Hepatic stellate cell (primary cell): ENCODE results near the gene RABGAP1.
A peak's percentile ranks its signal among the peaks of the same experiment; 100 is the strongest.

Experiments
- DNase-seq: peaks from one replicate; pipeline ENCODE4 v3.0.0; 2011; ENCODE audit warnings: low spot score

The RABGAP1 gene

GRCh38 chr9:122944960-122945888 lies 4.4 kb downstream of the RABGAP1 start:
- no peak for DNase-seq

DNA sequence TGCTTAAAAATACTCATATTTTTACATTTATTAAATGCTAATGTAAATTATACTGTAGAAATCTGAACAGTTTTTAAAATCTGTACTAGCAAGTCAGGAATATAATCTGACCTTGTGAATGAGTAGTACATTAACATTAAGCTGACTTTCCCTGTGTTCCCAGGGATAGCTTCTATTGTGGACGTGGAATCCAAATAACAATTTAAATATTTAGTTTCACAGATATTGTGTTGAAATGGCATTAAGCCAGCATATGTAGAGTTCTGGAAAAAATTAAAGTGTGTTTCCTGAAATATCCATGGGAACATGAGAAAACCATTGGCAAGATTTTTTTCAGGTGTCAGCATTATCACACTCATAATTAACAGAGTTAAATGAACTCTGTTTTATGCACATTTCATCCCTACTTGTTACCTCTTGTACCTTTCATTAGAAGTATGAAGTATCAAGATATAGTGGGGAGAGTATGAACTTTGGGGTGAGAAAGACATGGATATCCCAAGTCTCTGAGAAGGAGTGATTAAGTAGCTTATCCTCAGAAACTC lies 5.7 kb downstream of the RABGAP1 start:
- no peak for DNase-seq

- DNase-seq = no peak
Measured at GRCh38 chr9:122948313-122948712, 7.5 kb downstream of the RABGAP1 start.

- DNase-seq = no peak
Measured at GRCh38 chr9:122949696-122950095, 8.9 kb downstream of the RABGAP1 start.

GRCh38 chr9:122950263-122950662 lies 9.4 kb downstream of the RABGAP1 start:
- DNase-seq = no peak

GRCh38 chr9:122951056-122951455 lies 10.2 kb downstream of the RABGAP1 start:
- DNase-seq = no peak

DNA sequence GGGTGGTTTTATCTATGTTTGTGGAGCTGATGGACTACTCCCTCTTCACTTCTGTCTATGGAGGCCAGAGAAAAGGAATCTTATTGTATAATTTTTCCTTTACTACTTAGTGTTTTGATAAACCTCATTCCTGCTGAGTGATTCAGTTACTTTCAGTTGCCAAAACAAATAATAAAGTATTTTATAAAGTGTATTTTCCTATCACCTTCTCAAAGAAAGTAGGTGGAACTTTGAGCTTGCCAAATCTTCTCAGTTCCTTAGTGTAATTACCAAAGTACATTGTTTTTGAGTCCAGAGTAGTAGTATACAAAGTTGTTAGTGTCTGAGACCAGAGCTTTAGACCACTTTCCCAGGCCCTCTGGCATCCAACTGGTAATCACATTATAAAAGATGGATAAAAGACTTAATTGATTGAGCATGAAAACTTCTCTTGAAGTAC lies 13.5 kb downstream of the RABGAP1 start:
- peak; percentile 30 for DNase-seq

DNA sequence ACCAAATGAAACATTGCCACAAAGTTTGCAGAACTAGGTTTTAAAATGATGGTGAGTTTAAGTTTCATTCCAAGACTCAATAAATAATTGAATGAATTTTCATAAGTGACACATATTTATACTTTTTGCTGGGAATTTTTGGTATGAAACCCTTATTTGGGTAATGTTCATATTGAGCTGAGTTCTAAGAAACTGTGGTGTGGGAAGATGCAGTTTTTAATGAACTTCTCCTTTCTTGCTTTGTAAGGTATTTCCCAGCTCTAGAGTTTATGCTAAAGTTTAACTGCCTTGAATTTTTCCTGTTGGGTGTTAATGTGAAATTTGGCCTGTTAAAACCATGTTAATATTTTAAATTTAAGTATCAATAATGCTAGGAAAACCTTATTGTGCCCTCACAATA lies 15.1 kb downstream of the RABGAP1 start:
- DNase-seq = no peak

DNA sequence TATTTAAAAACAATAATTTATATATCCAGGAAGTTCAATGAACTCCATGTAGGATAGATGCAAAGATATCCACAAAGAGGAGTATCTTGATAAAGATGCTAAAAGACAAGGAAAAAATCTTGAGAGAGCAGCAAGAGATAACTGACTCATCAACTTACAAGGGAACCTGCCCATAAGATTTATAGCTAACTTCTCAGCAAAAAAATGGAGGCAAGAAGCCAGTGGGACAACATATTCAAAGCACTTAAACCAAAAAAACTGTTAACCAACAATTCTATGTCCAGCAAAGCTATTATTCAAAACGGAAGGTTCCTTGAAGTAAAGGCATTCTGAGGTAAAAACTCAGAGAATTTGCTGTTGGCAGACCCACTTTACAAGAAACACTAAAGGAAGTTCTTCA lies 20.3 kb downstream of the RABGAP1 start:
- no peak for DNase-seq

DNA sequence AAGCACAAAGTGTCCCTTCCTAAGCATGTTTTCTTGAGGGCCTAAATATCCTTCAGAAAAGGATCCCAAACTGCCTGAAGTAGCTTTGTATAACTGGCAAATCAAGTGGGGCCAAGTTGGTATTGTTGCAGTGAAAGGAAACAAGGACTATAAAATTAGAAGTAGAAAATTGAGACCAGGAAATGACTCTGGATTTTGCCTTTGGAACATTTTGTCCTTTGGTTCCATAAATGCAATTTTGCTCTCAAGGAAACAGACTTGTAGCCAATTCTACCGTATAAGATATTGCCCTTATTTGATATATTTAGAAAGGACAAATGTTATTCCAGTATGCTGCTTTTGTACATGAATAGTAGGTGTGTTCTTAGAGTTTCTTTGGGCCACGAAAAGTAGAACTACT lies 34.4 kb downstream of the RABGAP1 start:
- DNase-seq = no peak

DNA sequence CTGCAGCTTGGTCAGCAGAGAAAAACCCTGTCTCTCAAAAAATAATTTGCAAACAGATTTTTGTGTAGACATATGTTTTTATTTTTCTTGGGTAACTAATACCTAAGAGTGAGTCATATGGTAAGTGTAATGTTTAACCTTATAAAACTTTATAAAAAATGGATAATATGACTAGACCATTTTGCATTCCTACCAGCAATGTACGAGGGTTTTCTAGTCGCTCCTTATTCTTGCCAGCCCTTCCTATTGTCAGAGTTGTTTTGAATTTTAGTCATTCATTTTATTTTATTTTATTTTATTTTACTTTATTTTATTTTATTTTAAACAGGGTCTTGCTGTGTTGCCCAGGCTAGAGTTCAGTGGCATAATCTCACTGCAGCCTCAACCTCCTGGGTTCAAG lies 37.8 kb downstream of the RABGAP1 start:
- no peak for DNase-seq

DNA sequence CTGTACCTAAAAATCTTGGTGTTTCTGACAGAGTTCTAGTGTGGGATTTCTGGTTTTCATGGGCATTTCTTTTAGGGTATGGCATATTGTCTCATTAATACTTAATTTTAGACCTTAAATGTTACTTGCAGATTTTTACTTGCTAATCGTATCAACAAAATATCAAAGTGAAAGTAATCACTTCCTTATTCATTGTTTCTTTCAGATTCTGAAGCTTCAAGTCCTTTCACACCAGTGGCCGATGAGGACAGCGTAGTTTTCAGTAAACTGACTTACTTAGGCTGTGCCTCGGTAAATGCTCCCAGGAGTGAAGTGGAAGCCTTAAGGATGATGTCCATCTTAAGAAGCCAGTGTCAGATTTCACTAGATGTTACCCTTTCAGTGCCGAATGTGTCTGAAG lies 45.2 kb downstream of the RABGAP1 start:
- DNase-seq = no peak

GRCh38 chr9:122988141-122988540 lies 47.3 kb downstream of the RABGAP1 start:
- DNase-seq = no peak

DNA sequence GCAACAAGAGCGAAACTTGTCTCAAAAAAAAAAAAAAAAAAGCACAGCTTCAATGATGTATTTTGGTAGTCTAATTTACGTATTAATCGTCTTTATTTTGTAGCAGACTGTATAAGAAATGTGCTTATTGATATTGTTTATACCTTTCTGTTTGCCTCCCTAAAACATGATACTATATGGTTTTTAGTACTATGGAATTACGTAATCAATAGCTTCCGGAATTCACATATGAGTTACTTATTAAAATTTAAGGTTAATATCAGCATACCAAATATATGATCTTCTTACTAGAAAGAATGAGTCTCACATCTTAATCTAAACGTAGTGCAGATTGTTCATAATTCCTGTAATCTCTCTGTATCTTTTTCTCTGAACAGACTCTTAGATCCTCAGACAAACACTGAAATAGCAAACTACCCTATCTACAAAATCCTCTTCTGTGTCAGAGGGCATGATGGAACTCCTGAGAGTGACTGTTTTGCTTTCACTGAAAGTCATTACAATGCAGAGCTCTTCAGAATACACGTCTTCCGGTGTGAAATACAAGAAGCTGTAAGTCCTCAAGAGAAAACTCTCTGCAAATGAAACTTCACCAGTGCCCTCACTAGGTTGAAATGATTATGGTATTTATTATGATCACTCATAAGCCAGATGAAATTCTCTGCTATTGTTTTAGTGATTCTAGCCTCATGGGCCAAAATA lies 48.3 kb downstream of the RABGAP1 start:
- no peak for DNase-seq

DNA sequence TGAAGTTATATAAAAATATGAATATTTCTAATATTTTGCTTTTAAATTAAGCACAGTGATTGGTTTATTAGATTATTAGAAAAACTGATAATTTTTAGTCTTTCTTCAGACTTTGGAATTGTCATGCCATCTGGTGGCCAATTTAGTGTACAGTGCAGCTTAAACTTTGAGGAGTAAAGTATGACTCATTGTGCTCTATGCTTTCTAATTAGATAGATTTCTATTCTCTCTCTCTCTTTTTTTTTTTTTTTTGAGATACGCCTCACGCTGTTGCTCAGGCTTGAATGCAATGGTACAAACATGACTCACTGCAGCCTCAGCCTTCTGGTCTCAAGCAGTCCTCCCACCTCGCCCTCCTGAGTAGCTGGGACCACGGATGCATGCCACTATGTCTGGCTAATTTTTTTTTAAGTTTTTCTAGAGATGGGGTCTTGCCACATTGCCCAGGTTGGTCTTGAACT lies 50.6 kb downstream of the RABGAP1 start:
- DNase-seq = peak; percentile 59

- no peak for DNase-seq
Measured at GRCh38 chr9:122996586-122996985, 55.8 kb downstream of the RABGAP1 start.

DNA sequence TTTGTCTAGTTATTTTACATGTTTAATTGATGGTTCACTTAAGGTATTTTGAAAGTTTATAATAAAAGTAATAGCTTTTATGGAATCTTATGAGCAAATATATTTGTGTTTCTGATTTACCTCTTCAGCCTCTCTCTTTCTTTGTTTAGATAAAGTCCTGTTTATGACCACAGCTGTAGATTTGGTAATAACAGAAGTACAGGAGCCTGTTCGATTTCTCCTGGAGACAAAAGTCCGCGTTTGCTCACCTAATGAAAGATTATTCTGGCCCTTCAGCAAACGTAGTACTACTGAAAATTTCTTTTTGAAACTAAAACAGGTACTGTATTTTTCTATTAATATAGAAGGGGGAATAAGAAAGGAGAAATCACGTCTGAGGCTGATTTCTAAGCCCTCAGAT lies 57.6 kb downstream of the RABGAP1 start:
- no peak for DNase-seq

DNA sequence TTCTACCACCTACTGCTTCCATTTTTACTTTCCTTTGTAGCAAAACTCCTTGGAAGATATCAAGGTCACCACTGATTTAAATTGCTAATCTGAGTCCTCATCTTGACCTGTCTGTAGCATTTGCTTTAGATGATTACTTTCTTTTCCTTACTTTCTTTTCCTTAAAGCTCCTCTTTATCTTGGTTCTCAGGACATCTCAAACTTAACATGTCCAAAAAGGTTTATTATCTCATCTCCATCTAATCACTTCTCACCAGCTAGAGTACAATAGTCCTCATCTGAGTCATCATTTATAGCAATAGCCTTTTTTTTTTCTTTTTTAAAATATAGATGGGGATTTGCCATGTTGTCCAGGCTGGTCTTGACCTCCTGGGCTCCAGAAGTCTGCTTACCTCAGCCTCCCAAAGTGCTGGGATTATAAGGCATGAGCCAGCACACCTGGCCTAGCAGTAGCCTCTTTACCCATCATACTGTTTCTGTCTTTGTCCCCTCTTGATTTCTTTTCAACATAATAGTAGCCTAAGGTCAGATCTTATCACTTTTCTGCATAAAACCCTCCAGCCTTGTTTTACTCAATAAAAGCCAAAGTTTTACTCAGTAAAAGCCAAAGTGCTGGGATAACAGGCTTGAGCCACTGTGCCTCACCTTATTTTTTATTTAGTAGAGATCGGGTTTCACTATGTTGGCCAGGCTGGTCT lies 59.7 kb downstream of the RABGAP1 start:
- DNase-seq = no peak

GRCh38 chr9:123002754-123003153 lies 61.9 kb downstream of the RABGAP1 start:
- no peak for DNase-seq

- no peak for DNase-seq
Measured at GRCh38 chr9:123003466-123003865, 62.6 kb downstream of the RABGAP1 start.

DNA sequence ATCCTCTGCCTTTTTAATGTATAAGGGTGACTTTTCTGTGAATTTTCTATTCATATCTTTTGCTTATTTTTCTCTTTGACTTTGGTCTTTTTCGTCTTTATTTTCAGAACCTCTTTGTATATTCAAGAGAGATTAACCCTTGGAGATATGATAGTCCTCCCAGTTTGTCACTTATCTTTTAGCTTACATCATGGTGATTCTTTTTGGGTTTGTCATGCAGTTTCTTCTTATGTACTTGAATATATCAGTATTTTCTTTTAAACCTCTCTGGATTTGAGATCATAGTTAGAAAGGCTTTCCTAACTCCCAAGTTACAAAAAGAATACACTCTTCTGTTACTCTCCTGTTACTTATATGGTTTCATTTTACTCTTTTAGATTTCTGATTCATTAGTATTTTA lies 65.1 kb downstream of the RABGAP1 start:
- DNase-seq = no peak

GRCh38 chr9:123007269-123007668 lies 66.4 kb downstream of the RABGAP1 start:
- DNase-seq = no peak
